Stomach smooth muscle (tissue), 2 donors: ENCODE measurements around the gene CERS5.
"Not testable (repeated sequence)": the region's sequence is repeated elsewhere in the genome, so short reads cannot be mapped to it uniquely, and the experiment has no call there.

ENCODE experiments used
- H3K27ac ChIP-seq: one replicate; pipeline ENCODE4 v1.7.0; 2013; ENCODE audit warnings: mild to moderate bottlenecking, low read length, inconsistent platforms
- H3K27me3 ChIP-seq, 2 donors: one replicate each; pipeline ENCODE4 v1.7.0; 2013; ENCODE audit warnings: low read length in 2 of 2; ENCODE audit not compliant: insufficient read depth in 2 of 2, control insufficient read depth in 1 of 2
- H3K36me3 ChIP-seq, 2 donors: one replicate each; pipeline ENCODE4 v1.7.0; 2013; ENCODE audit warnings: low read length in 2 of 2; ENCODE audit not compliant: control insufficient read depth in 2 of 2, insufficient read depth in 2 of 2
- H3K4me1 ChIP-seq: one replicate; pipeline ENCODE4 v1.7.0; 2013; ENCODE audit warnings: low read length; ENCODE audit not compliant: control insufficient read depth, insufficient read depth
- H3K4me3 ChIP-seq, 2 donors: one replicate each; pipeline ENCODE4 v1.7.0; 2013; ENCODE audit warnings: low read length in 2 of 2
- H3K9ac ChIP-seq, 2 donors: one replicate each; pipeline ENCODE4 v1.7.0; 2013; ENCODE audit warnings: low read length in 2 of 2, mild to moderate bottlenecking in 1 of 2
- H3K9me3 ChIP-seq, 2 donors: one replicate each; pipeline ENCODE4 v1.7.0; 2013; ENCODE audit warnings: low read length in 2 of 2; ENCODE audit not compliant: control insufficient read depth in 2 of 2
- donor health status: healthy.
- donor health status: Pancreatic carcinoma.

Gene CERS5

DNA sequence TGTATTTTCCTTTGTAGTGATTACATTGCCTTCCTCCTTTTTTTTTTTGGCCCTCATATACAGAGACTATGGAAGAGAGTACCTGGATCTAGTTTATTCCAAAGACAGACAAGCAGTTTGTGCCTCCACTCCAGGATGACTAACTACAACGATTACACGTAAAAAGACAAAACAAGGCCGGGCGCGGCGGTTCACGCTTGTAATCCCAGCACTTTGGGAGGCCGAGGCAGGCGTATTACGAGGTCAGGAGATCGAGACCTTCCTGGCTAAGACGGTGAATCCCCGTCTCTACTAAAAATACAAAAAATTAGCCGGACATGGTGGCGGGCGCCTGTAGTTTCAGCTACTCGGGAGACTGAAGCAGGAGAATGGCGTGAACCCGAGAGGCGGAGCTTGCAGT, 2.2 kb downstream of the CERS5 start:
- no peaks in the 10 kb centered on the region for H3K36me3 ChIP-seq
- H3K27me3 ChIP-seq, result no peaks in the 10 kb centered on the region
- H3K4me1 ChIP-seq, result peaks cover 11% of the 10 kb centered on the region
- H3K9me3 ChIP-seq, result no peaks in the 10 kb centered on the region
- H3K9ac ChIP-seq, result no peak overlapping the region
- no peak overlapping the region for H3K27ac ChIP-seq
- H3K4me3 ChIP-seq, result no peak overlapping the region

DNA sequence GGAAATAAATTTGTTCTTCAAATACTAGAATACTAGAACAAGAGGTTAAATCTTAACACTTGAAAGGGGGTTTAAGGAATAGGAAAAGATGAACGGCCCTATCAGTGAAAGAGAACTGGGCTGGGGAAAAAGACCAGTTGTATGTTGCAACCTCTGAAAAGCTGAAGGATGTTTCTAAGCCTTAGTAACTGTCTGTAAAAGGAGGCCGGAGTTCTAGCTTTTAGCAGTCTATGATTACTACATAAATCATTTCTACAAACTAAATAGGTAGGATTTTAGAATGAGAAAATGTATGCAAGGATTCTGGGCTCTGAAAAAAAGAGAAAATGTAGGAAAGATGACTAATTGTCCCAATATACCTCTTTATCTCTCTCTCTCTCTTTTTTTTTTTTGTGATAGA, 4.9 kb downstream of the CERS5 start:
- H3K9me3 ChIP-seq, result no peaks in the 10 kb centered on the region
- H3K27me3 ChIP-seq, result no peaks in the 10 kb centered on the region
- H3K4me3 ChIP-seq, result no peak overlapping the region
- H3K36me3 ChIP-seq, result no peaks in the 10 kb centered on the region
- no peak overlapping the region for H3K9ac ChIP-seq
- peaks cover 7% of the 10 kb centered on the region for H3K4me1 ChIP-seq
- H3K27ac ChIP-seq, result no peak overlapping the region

DNA sequence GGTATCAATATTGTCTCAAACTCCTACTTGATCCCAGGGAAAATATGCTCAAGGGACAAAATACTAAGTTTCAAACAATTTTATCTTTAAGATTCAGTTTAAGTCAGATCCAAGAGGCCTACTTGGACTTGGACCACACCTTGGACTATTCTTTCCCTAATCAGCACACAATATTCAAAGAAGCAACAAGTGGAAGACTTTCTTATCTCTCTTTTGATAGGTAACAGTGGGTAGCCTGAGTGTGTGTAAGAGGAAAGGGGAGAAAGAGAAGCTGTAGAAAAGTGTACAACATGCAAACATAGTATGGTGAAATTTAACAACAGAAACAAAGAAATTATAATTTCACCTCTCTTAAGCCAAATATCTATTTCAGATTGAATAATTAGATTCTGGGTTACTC, 6.5 kb downstream of the CERS5 start:
- Histone ChIP-seq H3K9me3 (no peaks in the 10 kb centered on the region), H3K36me3 (no peaks in the 10 kb centered on the region), H3K27me3 (no peaks in the 10 kb centered on the region), H3K27ac (no peak overlapping the region), H3K4me3 (no peak overlapping the region), H3K9ac (no peak overlapping the region), H3K4me1 (no peaks in the 10 kb centered on the region)

DNA sequence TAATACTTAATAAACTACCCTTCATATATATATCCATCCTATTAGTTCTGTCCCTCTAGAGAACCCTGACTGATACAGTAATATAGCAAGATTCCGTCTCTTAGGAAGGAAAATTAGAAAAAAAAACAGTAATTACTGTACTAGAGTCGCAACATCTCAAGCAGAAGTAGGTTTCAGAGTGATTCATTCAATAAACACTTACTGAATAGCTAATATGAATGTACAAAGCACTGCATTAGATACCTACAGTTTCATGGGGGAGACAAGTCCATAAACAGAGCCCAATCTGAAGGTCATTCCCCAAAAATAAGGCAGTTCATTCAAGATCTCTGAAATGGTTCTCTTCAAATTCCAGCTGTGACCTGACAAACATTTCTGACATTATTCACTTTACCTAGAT, 9.9 kb downstream of the CERS5 start:
- no peaks in the 10 kb centered on the region for H3K36me3 ChIP-seq
- no peak overlapping the region for H3K4me3 ChIP-seq
- H3K9ac ChIP-seq, result no peak overlapping the region
- no peaks in the 10 kb centered on the region for H3K27me3 ChIP-seq
- H3K27ac ChIP-seq, result no peak overlapping the region
- no peaks in the 10 kb centered on the region for H3K9me3 ChIP-seq
- H3K4me1 ChIP-seq, result no peaks in the 10 kb centered on the region

DNA sequence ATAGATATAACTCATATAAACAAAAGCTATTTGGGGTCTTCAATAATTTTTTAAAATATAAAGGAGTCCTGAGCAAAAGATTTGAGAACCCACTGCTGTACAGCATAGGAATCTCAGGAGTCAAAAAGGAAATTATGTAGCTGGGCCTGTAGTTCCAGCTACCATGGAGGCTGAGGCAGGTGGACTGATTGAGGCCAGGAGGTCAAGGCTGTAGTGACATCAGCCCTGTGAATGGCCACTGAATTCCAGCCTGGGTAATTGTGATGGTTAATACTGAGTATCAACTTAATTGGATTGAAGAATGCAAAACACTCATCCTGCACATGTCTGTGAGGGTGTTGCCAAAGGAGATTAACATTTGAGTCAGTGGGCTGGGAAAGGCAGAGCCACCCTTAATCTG, 10.5 kb downstream of the CERS5 start:
- Histone ChIP-seq H3K27me3 (no peaks in the 10 kb centered on the region), H3K9ac (no peak overlapping the region), H3K4me3 (no peak overlapping the region), H3K4me1 (no peaks in the 10 kb centered on the region), H3K27ac (no peak overlapping the region), H3K9me3 (no peaks in the 10 kb centered on the region), H3K36me3 (no peaks in the 10 kb centered on the region)

DNA sequence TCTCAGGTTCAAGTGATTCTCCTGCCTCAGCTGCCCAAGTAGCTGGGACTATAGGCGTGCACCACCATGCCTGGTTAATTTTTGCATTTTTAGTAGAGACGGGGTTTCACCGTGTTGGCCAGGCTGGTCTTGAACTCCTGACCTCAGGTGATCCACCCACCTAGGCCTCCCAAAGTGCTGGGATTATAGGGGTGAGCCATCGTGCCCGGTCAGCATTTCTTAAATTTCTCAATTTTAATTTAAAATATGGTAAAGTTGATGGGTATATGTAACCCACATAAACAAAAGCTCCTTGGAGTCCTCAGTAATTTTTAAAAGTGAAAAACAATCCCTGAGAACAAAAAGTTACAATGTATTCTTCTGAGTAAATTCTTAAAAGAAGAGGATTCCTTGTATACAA, 12.2 kb downstream of the CERS5 start:
- not testable (repeated sequence) for H3K27ac ChIP-seq, H3K9me3 ChIP-seq, H3K4me1 ChIP-seq, H3K27me3 ChIP-seq, H3K4me3 ChIP-seq, H3K9ac ChIP-seq, H3K36me3 ChIP-seq

DNA sequence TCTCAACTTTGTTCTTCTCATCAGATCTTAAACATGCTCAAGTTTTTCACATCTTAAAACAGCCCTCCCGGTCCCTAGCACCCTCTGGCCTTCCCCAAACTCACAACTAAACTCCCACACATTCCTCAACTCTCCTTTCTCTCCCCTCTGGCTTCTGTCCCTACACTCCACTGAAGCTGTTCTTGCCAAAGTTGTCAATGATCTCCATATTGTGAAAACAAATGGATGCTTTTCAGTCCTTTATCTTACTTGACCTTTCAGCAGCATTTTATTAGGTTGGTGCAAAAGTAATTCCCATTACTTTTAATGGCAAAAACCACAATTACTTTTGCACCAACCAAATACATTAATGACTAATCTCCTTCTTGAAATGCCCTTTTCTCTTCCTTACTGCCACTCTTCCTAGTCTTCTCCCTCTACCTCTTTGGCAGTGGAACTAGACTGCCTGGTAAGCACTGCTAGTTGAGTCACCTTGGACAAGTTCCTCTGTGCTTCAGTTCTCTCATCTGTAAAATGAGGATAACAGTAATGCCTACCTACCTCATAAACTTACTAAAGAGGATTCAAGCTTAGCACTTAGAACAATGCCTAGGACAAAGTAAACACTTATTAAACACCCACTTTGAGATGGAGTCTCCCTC, 16.0 kb downstream of the CERS5 start:
- H3K27me3 ChIP-seq, result no peaks in the 10 kb centered on the region
- no peaks in the 10 kb centered on the region for H3K9me3 ChIP-seq
- no peak overlapping the region for H3K4me3 ChIP-seq
- H3K4me1 ChIP-seq, result no peaks in the 10 kb centered on the region
- no peak overlapping the region for H3K9ac ChIP-seq
- no peak overlapping the region for H3K27ac ChIP-seq
- no peaks in the 10 kb centered on the region for H3K36me3 ChIP-seq

DNA sequence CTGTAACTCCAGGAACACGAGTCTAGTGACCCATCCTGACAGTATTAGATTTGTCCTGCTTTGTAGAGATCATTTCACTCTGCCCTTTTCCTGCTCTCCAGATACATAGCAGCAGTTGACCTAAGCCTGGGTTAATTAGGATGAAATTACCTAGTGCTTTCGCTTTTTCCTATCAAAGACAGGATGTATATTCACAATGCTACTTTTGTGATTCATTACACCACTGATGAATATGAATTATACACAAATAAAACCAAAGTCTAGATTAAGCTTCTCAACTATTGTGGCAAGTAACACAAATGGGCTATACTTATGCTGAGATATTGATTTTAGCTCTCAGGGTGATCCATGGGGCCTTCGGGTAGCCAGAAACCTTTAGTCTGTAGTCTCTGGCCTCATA, 17.9 kb downstream of the CERS5 start:
- no peaks in the 10 kb centered on the region for H3K9me3 ChIP-seq
- H3K27ac ChIP-seq, result no peak overlapping the region
- no peaks in the 10 kb centered on the region for H3K4me1 ChIP-seq
- no peak overlapping the region for H3K9ac ChIP-seq
- no peak overlapping the region for H3K4me3 ChIP-seq
- no peaks in the 10 kb centered on the region for H3K36me3 ChIP-seq
- no peaks in the 10 kb centered on the region for H3K27me3 ChIP-seq

DNA sequence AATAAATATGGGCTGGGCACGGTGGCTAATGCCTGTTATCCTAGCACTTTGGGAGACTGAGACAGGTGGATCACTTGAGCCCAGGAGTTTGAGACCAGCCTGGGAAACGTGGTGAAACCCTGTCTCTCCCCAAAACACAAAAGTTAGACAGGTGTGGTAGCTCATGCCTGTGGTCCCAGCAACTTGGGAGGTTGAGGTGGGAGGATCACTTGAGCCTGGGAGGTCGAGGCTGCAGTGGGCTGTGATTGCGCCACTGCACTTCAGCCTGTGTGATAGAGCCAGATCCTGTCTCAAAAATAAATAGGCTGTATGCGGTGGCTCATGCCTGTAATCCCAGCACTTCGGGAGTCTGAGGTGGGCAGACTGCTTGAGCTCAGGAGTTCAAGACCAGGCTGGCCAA, 19.2 kb downstream of the CERS5 start:
- H3K27me3 ChIP-seq, H3K9ac ChIP-seq, H3K27ac ChIP-seq, H3K4me1 ChIP-seq, H3K9me3 ChIP-seq, H3K36me3 ChIP-seq, H3K4me3 ChIP-seq: not testable (repeated sequence)

DNA sequence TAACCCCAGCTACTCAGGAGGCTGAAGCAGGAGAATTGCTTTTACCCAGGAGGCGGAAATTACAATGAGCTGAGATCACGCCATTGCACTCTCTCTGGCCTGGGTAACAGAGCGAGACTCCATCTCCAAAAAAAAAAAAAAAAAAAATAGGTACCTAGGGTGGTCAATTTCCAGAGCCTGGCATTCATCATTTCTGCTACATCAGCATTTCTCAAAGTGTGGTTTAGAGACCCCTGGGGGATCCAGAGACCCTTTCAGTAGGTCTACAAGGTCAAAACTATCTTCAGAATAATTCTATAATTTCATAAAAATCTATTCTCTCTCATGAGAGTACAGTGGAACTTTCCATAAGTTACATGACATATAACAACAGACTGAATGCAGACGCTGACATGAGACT, 19.9 kb downstream of the CERS5 start:
- H3K9me3 ChIP-seq, result no peaks in the 10 kb centered on the region
- H3K4me1 ChIP-seq, result no peaks in the 10 kb centered on the region
- H3K27ac ChIP-seq, result no peak overlapping the region
- H3K4me3 ChIP-seq, result no peak overlapping the region
- H3K9ac ChIP-seq, result no peak overlapping the region
- no peaks in the 10 kb centered on the region for H3K27me3 ChIP-seq
- H3K36me3 ChIP-seq, result peaks cover 0 to 3% of the 10 kb centered on the region in 2 donors

DNA sequence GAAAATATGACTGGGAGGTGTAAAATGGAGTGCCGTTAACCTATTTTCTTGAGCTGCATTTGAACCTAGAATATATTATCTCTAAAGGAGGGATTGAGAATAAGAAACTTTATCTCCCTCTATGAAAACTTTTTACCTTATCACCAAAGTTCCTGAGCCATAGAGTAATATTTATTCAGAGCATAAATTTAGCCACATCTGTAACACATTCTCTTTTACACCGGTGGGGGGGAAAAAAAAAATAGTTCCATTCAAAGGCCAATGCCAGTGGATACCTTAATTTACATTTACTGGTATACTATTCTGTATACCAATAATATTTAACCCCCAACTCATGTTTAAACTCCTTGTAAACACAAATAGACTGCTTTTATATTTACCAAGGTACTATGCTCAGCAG, 21.7 kb downstream of the CERS5 start:
- Histone ChIP-seq H3K9ac (no peak overlapping the region), H3K27ac (no peak overlapping the region), H3K36me3 (peaks cover 5 to 7% of the 10 kb centered on the region in 2 donors), H3K9me3 (no peaks in the 10 kb centered on the region), H3K27me3 (no peaks in the 10 kb centered on the region), H3K4me1 (no peaks in the 10 kb centered on the region), H3K4me3 (no peak overlapping the region)
